Hematopoietic multipotent progenitor cell treated with erythropoietin and hydrocortisone succinate and interleukin-3 and kit ligand, for 8 days (in vitro differentiated cells): ENCODE measurements around the gene RAVER2.

Source experiments
- DNase-seq: peaks from one replicate; pipeline ENCODE4 v3.0.0-alpha.2; 2015

RAVER2 gene

DNA sequence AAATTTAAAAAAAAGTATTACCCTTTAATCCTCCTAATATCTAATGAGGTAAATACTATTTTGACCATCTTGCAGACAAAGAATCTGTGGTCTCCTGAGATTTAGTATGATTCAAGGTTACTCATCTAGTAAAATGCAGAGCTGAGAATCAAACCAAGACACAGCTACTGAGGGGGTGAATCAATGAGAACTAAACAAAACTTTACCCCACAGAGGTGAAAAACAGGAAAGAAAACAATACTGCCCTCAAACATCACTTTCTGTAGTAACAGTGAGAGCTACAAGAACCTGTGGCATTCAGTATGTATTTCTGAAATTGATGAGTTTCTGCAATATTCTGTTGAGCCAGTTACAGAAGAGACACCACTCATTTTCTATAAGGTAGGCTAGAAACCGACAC lies 136.4 kb downstream of the RAVER2 start:
- DNase-seq = no peak
